HepG2 (cell line): ENCODE results near the gene BUD23. TPM values are rescaled to one million over a fixed set of nuclear protein-coding genes. Genes with fewer than 3 reads are reported as not detected.

Experiments used
- ATRX ChIP-seq: sonication (generic); formaldehyde crosslinking; IDR thresholded peaks from 2 replicates; pipeline ENCODE4 v1.4.0; 2020; ENCODE audit warnings: missing genetic modification reagents, borderline replicate concordance
- ESRRA ChIP-seq: sonication (generic); formaldehyde crosslinking; IDR thresholded peaks from 2 replicates; pipeline ENCODE4 v1.5.1; 2020; ENCODE audit warnings: mild to moderate bottlenecking, low read depth, missing genetic modification reagents
- GABPA ChIP-seq, 2 experiments: IDR thresholded peaks; 2 replicates each; pipeline ENCODE4 v1.6.1; 2011 to 2016; ENCODE audit warnings: low read depth in 2 of 2, low read length in 1 of 2, missing biosample characterization in 1 of 2, missing genetic modification characterization in 1 of 2
- GATAD2A ChIP-seq: IDR thresholded peaks from 2 replicates; pipeline ENCODE4 v1.6.1; 2016
- GZF1 ChIP-seq: sonication (generic); formaldehyde crosslinking; IDR thresholded peaks from 2 replicates; pipeline ENCODE4 v1.5.1; 2020; ENCODE audit warnings: mild to moderate bottlenecking, missing genetic modification reagents
- HMG20A ChIP-seq: IDR thresholded peaks from 2 replicates; pipeline ENCODE4 v1.6.1; 2016; ENCODE audit warnings: borderline replicate concordance
- NFRKB ChIP-seq: fragments of 450-650 bp; IDR thresholded peaks from 2 replicates; pipeline ENCODE4 v1.6.1; 2017
- PHF5A ChIP-seq: IDR thresholded peaks from one replicate; pipeline ENCODE4 v1.6.1; 2018; ENCODE audit warnings: low read depth, missing genetic modification reagents; ENCODE audit not compliant: unreplicated experiment
- POLR2AphosphoS2 ChIP-seq: IDR thresholded peaks from 2 replicates; pipeline ENCODE4 v1.6.1; 2011; ENCODE audit warnings: low read depth, low read length, improper control_type of control experiment
- RAD21 ChIP-seq: fragments of 450-650 bp; formaldehyde crosslinking; IDR thresholded peaks from 2 replicates; pipeline ENCODE4 v1.5.0; 2020; ENCODE audit warnings: mild to moderate bottlenecking
- RNF219 ChIP-seq: sonication (generic); formaldehyde crosslinking; IDR thresholded peaks from 2 replicates; pipeline ENCODE4 v1.5.0; 2020; ENCODE audit warnings: mild to moderate bottlenecking, missing genetic modification reagents
- SAFB2 ChIP-seq: sonication (generic); formaldehyde crosslinking; IDR thresholded peaks from 2 replicates; pipeline ENCODE4 v1.5.1; 2020; ENCODE audit warnings: missing genetic modification reagents, low read depth, mild to moderate bottlenecking, borderline replicate concordance
- SOX13 ChIP-seq, 3 experiments: fragments of 450-650 bp in 1 of 3; sonication (generic) in 1 of 3; formaldehyde crosslinking in 1 of 3; IDR thresholded peaks in 2 of 3; conservative IDR thresholded peaks in 1 of 3; 2 replicates each; pipeline versions ENCODE4 v1.5.0 to v1.6.1; 2016 to 2020; ENCODE audit warnings: antibody characterized with exemption in 1 of 3, mild to moderate bottlenecking in 1 of 3, missing compliant biosample characterization in 1 of 3, missing genetic modification reagents in 1 of 3, moderate library complexity in 1 of 3
- TOE1 ChIP-seq: sonication (generic); formaldehyde crosslinking; IDR thresholded peaks from 2 replicates; pipeline ENCODE4 v1.4.0; 2020; ENCODE audit warnings: mild to moderate bottlenecking, missing genetic modification reagents
- XBP1 ChIP-seq: sonication (generic); formaldehyde crosslinking; IDR thresholded peaks from 2 replicates; pipeline ENCODE4 v1.5.0; 2020; ENCODE audit warnings: missing genetic modification reagents
- ZBTB20 ChIP-seq: sonication (generic); formaldehyde crosslinking; IDR thresholded peaks from 2 replicates; pipeline ENCODE4 v1.8.1; 2023; ENCODE audit warnings: missing genetic modification reagents, low read depth, mild to moderate bottlenecking, borderline replicate concordance
- ZBTB43 ChIP-seq: sonication (generic); formaldehyde crosslinking; conservative IDR thresholded peaks from 2 replicates; pipeline ENCODE4 v1.4.0; 2020; ENCODE audit warnings: missing genetic modification reagents
- ZFX ChIP-seq: sonication (generic); formaldehyde crosslinking; IDR thresholded peaks from 2 replicates; pipeline ENCODE4 v1.4.0; 2020; ENCODE audit warnings: mild to moderate bottlenecking, low read depth, missing genetic modification reagents, moderate library complexity
- ZNF251 ChIP-seq: sonication (generic); formaldehyde crosslinking; IDR thresholded peaks from 2 replicates; pipeline ENCODE4 v1.9.0; 2021; ENCODE audit warnings: mild to moderate bottlenecking, missing genetic modification reagents
- ZNF362 ChIP-seq: sonication (generic); formaldehyde crosslinking; IDR thresholded peaks from 2 replicates; pipeline ENCODE4 v1.4.0; 2020; ENCODE audit warnings: missing genetic modification reagents, mild to moderate bottlenecking, borderline replicate concordance
- ZNF451 ChIP-seq: sonication (generic); formaldehyde crosslinking; IDR thresholded peaks from 2 replicates; pipeline ENCODE4 v1.5.0; 2020; ENCODE audit warnings: mild to moderate bottlenecking, missing genetic modification reagents
- ZNF780A ChIP-seq: sonication (generic); formaldehyde crosslinking; IDR thresholded peaks from 2 replicates; pipeline ENCODE4 v1.8.0; 2022; ENCODE audit warnings: mild to moderate bottlenecking, missing genetic modification reagents, moderate library complexity
- polyA plus RNA-seq, 8 experiments: library from polyadenylated mRNA; depleted of rRNA in 3 of 8; stranded (reverse) in 7 of 8; unstranded in 1 of 8; fragments of >200 nt; fragmentation: Illumina TruSeq in 4 of 8; extraction: Trizol in 4 of 8; gene quantifications; 2 replicates each; pipeline versions ENCODE4 v1.2.1 to v1.2.3, GENCODE V29; 2011 to 2016; ENCODE audit warnings: low read depth in 4 of 8, missing spikeins in 1 of 8, mixed read lengths in 1 of 8; ENCODE audit not compliant: insufficient read depth in 1 of 8
- total RNA-seq, 5 experiments: library from RNA; depleted of rRNA; stranded (reverse); fragments of >200 nt; fragmentation: Illumina TruSeq; extraction: Trizol; gene quantifications; 2 replicates each; pipeline ENCODE4 v1.2.3, GENCODE V29; 2016; ENCODE audit warnings: low read depth in 1 of 5

BUD23 gene
- total and polyA plus RNA-seq, 2 of the 13 experiments (the other 11 are each of a cell fraction or from before 2014, with no cell fraction given): 47.5 to 54.5 TPM

- TF ChIP-seq ZNF362 (CRISPR knock-in tag) (peak; percentile 64; the same call in 1 of the 2 replicates), GATAD2A (CRISPR knock-in tag) (0 out of 2 replicates have a peak, but pooled peaks have one; percentile 15), XBP1 (no peak), PHF5A (CRISPR knock-in tag) (no peak), ZFX (CRISPR knock-in tag) (peak; percentile 73), ESRRA (CRISPR knock-in tag) (no peak), ZBTB43 (CRISPR knock-in tag) (peak; percentile 68; the same call in 1 of the 2 replicates), HMG20A (CRISPR knock-in tag) (no peak), GABPA (IDR thresholded peaks at IDR 0.05; ENCODE audit: low read depth, low read length) (no peak), GABPA (CRISPR knock-in tag; IDR thresholded peaks at IDR 0.05; ENCODE audit: low read depth) (no peak), ZBTB20 (CRISPR knock-in tag) (no peak), POLR2AphosphoS2 (no peak), TOE1 (CRISPR knock-in tag) (no peak), ATRX (CRISPR knock-in tag) (no peak), SAFB2 (no peak), RAD21 (CRISPR knock-in tag) (peak; percentile 87), SOX13 (IDR thresholded peaks at IDR 0.05) (no peak), SOX13 (CRISPR knock-in tag; conservative IDR thresholded peaks at IDR 0.05 in 1 of 2, IDR thresholded peaks at IDR 0.05 in 1 of 2) (0 out of 4 replicates have a peak, but pooled peaks of 1 of the 2 experiments have one; percentile 47), RNF219 (CRISPR knock-in tag) (peak; percentile 56; the same call in 1 of the 2 replicates), GZF1 (CRISPR knock-in tag) (0 out of 2 replicates have a peak, but pooled peaks have one; percentile 50), NFRKB (no peak), ZNF251 (CRISPR knock-in tag) (no peak), ZNF780A (CRISPR knock-in tag) (no peak), ZNF451 (CRISPR knock-in tag) (no peak)
Observed at GRCh38 chr7:73647725-73648592, 35.4 kb upstream of the BUD23 start (continued).
